Measurements from ENCODE around the gene SLC1A4.

SLC1A4 gene

GRCh38 chr2:65037178-65037577 is 48.0 kb downstream of the SLC1A4 start:
- no peak for TF ChIP-seq CTCF (IDR thresholded peaks at IDR 0.05; ENCODE audit: control insufficient read depth, extremely low read depth, insufficient read depth)
- DNase-seq (ENCODE audit: low read depth) = no peak

GRCh38 chr2:65039640-65040039 is 50.4 kb downstream of the SLC1A4 start:
- TF ChIP-seq CTCF (IDR thresholded peaks at IDR 0.05; ENCODE audit: control insufficient read depth, extremely low read depth, insufficient read depth) = no peak
- H3K4me3 ChIP-seq (ENCODE audit: low read depth, low read length) = no peak overlapping the region
- DNase-seq (ENCODE audit: low read depth) = no peak

More at GRCh38 chr2:65037178-65037577, 48.0 kb downstream of the SLC1A4 start:
- no peak overlapping the region for H3K4me3 ChIP-seq (ENCODE audit: low read depth, low read length)

GRCh38 chr2:65040400-65041261 is 51.4 kb downstream of the SLC1A4 start:
- TF ChIP-seq CTCF (IDR thresholded peaks at IDR 0.05; ENCODE audit: control insufficient read depth, extremely low read depth, insufficient read depth) = peak; percentile 75
- no peak overlapping the region for H3K4me3 ChIP-seq (ENCODE audit: low read depth, low read length)
- DNase-seq (ENCODE audit: low read depth) = peak; percentile 35

GRCh38 chr2:65043001-65043400 is 53.8 kb downstream of the SLC1A4 start:
- no peak for TF ChIP-seq CTCF (IDR thresholded peaks at IDR 0.05; ENCODE audit: control insufficient read depth, extremely low read depth, insufficient read depth)
- no peak overlapping the region for H3K4me3 ChIP-seq (ENCODE audit: low read depth, low read length)
- DNase-seq (ENCODE audit: low read depth) = no peak

GRCh38 chr2:65044097-65044735 is 55.0 kb downstream of the SLC1A4 start:
- H3K4me3 ChIP-seq (ENCODE audit: low read depth, low read length) = no peak overlapping the region
- TF ChIP-seq CTCF (IDR thresholded peaks at IDR 0.05; ENCODE audit: control insufficient read depth, extremely low read depth, insufficient read depth) = no peak
- DNase-seq (ENCODE audit: low read depth) = no peak

GRCh38 chr2:65045651-65046050 is 56.5 kb downstream of the SLC1A4 start:
- DNase-seq (ENCODE audit: low read depth) = no peak
- no peak overlapping the region for H3K4me3 ChIP-seq (ENCODE audit: low read depth, low read length)
- no peak for TF ChIP-seq CTCF (IDR thresholded peaks at IDR 0.05; ENCODE audit: control insufficient read depth, extremely low read depth, insufficient read depth)
